ENCODE data around the gene CFAP46. TPM values are rescaled to one million over a fixed set of nuclear protein-coding genes. Genes with fewer than 3 reads are reported as not detected.

CFAP46 gene
- total RNA-seq, 1 donor from 2014 or later, result not detected

DNA sequence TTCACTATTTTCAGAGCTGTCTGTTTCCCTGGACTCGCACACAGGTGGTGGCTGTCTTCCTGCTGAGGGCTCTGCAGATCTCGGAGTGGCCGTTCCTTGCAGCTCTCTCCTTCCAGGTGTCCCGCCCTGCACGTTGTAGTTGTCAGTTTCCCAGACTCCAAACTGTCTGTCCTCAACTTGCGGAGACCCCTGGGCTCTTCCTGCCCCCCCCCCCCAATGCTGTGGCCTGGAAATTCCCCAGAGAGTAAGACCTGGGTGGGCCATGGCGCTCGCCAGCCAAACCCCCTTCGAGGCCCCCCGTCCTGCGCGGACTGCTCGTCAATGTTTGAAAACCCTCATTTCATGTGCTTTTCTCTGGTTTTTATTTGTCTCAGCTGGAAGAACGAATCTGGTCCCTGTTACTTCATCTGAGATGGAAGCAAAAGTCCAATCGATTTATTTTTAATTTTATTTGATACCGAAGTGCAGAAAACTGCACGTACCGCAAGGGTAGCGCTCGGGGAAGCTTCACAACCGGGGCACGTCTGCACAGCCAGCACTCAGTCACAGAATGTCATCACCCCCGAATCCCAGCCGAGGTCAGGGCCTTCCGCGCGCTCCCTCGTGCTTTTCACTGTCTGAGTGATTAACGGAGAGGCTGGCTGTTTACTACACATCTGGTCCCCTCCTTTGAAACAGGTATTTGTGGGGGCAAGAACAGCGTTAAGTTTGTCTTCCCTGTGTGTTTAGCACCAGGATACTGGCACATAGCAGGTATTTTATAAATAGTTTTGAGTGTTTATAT lies 110.0 kb downstream of the CFAP46 start:
- no peak overlapping the region for H3K4me3 ChIP-seq
- no peaks in the 10 kb centered on the region for H3K9me3 ChIP-seq
- intact Hi-C loops (cut with DNase I), result no loop called here
- H3K27ac ChIP-seq, result no peak overlapping the region
- no peak for DNase-seq (ENCODE audit: low spot score in 2 of 2)
- no peaks in the 10 kb centered on the region for H3K27me3 ChIP-seq
- H3K4me1 ChIP-seq, result no peaks in the 10 kb centered on the region
- TF ChIP-seq, protein P1, sequence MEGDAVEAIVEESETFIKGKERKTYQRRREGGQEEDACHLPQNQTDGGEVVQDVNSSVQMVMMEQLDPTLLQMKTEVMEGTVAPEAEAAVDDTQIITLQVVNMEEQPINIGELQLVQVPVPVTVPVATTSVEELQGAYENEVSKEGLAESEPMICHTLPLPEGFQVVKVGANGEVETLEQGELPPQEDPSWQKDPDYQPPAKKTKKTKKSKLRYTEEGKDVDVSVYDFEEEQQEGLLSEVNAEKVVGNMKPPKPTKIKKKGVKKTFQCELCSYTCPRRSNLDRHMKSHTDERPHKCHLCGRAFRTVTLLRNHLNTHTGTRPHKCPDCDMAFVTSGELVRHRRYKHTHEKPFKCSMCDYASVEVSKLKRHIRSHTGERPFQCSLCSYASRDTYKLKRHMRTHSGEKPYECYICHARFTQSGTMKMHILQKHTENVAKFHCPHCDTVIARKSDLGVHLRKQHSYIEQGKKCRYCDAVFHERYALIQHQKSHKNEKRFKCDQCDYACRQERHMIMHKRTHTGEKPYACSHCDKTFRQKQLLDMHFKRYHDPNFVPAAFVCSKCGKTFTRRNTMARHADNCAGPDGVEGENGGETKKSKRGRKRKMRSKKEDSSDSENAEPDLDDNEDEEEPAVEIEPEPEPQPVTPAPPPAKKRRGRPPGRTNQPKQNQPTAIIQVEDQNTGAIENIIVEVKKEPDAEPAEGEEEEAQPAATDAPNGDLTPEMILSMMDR (IDR thresholded peaks at IDR 0.05), result no peak
- no peaks in the 10 kb centered on the region for H3K36me3 ChIP-seq

DNA sequence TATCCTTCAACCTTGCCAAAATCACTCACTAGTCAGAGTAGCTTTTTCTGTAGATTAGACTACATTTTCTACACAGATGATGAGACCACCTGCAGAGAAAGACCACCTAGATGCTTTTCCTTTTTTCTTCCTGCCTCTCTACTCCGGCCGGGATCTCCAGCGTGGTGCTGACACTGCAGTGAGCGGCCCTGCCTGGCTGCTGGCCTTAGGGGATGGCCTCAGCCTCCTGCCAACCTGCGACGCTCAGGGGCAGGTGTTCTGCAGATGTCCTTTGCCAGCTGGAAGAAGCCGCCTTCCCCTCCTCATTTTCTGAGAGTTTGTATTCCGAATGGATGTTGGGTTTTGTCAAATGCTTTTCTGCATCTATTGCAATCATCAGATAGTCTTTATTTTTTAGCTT lies 113.0 kb downstream of the CFAP46 start:
- intact Hi-C loops (cut with DNase I), result no loop called here
- no peaks in the 10 kb centered on the region for H3K9me3 ChIP-seq

DNA sequence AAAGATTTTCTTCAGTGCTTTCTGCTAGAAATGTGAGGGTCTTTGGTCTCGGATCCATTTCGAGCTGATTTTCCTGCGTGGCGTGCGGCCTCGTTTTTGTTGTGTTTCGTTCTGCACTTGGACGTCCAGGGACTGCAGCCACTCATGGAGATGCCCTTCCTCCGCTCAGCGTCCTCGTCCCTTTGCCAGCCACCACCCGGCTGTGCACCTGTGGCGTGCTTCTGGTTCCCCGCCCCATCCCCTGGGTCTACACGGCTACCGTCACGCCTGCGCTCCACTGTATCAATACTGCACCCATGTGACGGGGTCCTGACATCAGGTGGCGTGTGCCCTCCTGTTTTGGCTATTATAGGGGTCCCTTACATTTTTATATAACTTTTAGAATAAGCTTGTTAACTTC lies 113.7 kb downstream of the CFAP46 start:
- TF ChIP-seq, protein P1 (IDR thresholded peaks at IDR 0.05), result no peak
- no peak overlapping the region for H3K4me3 ChIP-seq
- no peak overlapping the region for H3K27ac ChIP-seq
- intact Hi-C loops (cut with DNase I), result no loop called here
- H3K9me3 ChIP-seq, result no peaks in the 10 kb centered on the region
- no peaks in the 10 kb centered on the region for H3K4me1 ChIP-seq
- DNase-seq (ENCODE audit: low spot score in 2 of 2), result no peak
- no peaks in the 10 kb centered on the region for H3K36me3 ChIP-seq
- no peaks in the 10 kb centered on the region for H3K27me3 ChIP-seq

More for the DNA sequence above, 113.0 kb downstream of the CFAP46 start:
- no peak for DNase-seq (ENCODE audit: low spot score in 2 of 2)
- TF ChIP-seq, protein P1 (IDR thresholded peaks at IDR 0.05), result no peak
- Histone ChIP-seq H3K27me3 (no peaks in the 10 kb centered on the region), H3K27ac (no peak overlapping the region), H3K4me3 (no peak overlapping the region), H3K4me1 (no peaks in the 10 kb centered on the region), H3K36me3 (no peaks in the 10 kb centered on the region)

DNA sequence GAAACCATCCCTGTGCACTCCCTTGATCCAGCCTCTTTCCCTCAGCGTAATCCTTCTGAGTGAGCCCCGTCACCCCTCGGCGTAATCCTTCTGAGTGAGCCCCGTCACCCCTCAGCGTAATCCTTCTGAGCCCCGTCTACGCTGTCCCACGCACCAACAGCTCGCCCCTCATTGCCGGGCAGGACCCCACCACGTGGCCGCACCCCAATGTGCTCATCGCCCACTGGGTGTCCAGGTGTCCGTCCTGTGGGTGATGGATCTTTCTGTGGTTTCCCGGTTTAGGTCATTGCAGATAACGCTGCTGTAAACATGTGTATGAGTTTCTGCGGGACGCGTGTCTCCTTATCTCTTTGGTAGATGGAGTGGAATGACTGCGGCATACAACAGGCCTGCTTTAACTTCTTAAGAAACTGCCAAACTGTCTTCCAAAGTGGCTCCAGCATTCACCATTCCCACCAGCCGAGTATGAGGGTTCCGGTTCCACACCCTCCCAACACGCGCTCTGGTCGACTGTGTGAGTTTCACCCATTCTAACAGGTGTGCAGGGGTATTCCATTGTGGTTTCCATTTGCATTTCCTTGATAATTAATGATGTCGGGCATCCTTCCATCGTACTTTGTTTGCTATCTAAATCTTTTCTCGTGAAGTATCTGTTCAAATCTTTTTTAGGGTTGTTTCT lies 114.4 kb downstream of the CFAP46 start:
- TF ChIP-seq, protein P1 (IDR thresholded peaks at IDR 0.05), result no peak
- Histone ChIP-seq H3K4me1 (no peaks in the 10 kb centered on the region), H3K36me3 (no peaks in the 10 kb centered on the region), H3K27ac (no peak overlapping the region), H3K27me3 (no peaks in the 10 kb centered on the region), H3K9me3 (no peaks in the 10 kb centered on the region), H3K4me3 (no peak overlapping the region)
- intact Hi-C loops (cut with DNase I), result no loop called here
- no peak for DNase-seq (ENCODE audit: low spot score in 2 of 2)

DNA sequence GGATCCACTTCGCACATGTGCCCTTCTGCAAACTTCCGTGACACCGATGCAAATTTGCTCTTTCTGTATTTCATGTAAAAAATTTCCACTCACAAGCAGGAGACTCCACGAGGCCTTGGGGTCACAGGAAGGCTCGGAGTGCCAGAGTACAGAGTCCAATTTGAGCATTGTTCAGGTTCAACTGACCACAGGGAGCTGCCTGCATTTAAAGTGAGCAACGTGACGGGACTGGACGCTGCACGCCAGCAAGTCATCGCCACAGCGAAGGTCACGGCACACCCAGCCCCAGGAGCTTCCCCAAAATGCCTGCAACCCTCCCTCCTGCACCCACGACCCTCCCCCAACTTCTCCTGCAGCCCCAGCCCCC lies 115.0 kb downstream of the CFAP46 start:
- Histone ChIP-seq H3K4me3 (no peak overlapping the region), H3K9me3 (no peaks in the 10 kb centered on the region), H3K36me3 (no peaks in the 10 kb centered on the region), H3K27me3 (no peaks in the 10 kb centered on the region), H3K4me1 (no peaks in the 10 kb centered on the region), H3K27ac (no peak overlapping the region)
- TF ChIP-seq, protein P1 (IDR thresholded peaks at IDR 0.05), result no peak
- intact Hi-C loops (cut with DNase I), result no loop called here
- DNase-seq (ENCODE audit: low spot score in 2 of 2), result no peak
